Activated naive CD4-positive, alpha-beta T cell (primary cell): ENCODE results near the gene YIPF1.
"Not testable (repeated sequence)": the region's sequence is repeated elsewhere in the genome, so short reads cannot be mapped to it uniquely, and the experiment has no call there.

ENCODE experiments used
- DNase-seq, 4 experiments: peaks; one replicate each; lab custom pipeline; 2025; lab: John Stamatoyannopoulos, UW

YIPF1 gene

DNA sequence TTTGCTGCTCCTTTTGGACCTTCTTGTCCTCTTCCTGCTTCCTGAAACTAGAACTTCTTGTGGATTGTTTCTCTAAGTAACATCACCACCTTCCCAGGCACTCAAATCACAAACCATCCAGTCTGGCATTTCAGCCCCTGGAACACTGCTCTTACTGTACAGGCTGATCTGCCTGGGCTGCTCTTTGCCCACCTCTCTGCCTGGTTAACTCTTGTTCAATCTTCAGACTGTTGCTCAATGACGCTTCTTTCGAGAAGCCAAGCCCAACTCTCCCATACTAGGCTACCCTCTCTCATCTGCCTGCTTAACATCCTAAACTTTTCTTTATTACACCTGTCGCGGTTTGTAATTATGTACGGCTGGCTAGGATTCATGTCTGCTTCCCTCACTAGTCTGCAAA lies 5.0 kb upstream of the YIPF1 start:
- DNase-seq = no peak

DNA sequence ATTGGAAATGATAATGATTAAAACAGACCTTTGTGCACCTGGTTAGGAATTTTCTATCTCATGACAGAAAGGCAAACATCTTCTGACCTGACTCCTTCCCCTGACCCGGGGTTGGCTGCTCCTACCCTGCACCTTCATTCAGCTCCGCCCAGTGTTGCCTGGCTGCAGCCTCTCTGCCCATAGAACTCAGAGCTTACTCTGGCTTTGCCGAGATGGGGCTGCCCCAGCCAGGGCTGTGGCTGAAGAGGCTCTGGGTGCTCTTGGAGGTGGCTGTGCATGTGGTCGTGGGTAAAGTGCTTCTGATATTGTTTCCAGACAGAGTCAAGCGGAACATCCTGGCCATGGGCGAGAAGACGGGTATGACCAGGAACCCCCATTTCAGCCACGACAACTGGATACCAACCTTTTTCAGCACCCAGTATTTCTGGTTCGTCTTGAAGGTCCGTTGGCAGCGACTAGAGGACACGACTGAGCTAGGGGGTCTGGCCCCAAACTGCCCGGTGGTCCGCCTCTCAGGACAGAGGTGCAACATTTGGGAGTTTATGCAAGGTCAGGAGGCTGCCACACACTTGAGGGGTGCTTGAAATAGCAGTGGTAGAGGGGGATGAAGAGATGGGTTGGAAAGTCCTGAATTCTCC lies 4.5 kb upstream of the YIPF1 start, which contains the start of gene DIO1:
DIO1 (plus strand) TSS at position 189 of the 638 bp plus-strand sequence; CDS start at position 213, 24 bp downstream.
- DNase-seq = no peak

DNA sequence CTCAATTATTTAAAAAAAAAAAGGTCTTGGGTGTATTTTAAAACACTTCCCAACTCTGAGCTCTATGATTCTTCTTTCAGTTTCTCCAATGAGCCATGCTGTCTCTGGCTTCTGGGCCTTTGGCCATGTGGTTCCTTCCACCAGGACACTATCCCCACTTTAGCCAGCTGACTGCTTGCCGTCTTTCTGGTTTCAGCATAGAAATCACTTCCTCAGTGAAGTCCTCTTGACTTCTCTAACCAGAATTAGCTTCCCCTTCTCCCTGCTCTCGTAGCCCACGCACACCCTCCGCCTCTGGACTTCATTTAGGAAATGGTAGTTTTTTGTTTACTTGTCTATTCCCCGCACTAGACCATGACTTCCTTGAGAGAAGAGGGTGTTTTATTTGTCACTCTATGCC lies 3.3 kb upstream of the YIPF1 start:
- DNase-seq = no peak

- DNase-seq = no peak
Observed at GRCh38 chr1:53891678-53892077, 2.1 kb upstream of the YIPF1 start.

DNA sequence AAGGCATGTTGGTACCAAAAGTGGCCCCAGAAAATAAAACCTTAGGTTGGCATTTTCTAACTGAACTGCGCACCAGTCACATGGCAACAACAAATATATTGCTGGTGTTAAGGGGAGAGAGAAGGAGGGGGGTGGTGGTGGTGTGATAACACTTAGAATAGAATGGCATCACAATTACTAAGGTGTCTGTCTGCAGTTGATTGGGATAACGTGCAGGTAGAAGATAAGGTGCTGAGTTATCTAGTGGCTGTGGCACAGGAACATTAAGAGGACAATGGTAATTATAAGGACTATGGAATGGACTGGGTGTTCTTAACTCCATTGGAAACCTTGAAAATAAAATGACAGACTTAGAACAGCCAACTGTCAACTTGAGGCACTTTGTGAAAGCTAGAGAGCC lies 1.4 kb upstream of the YIPF1 start:
- DNase-seq = no peak

GRCh38 chr1:53890522-53890941 lies 935 bp upstream of the YIPF1 start:
- DNase-seq = no peak

DNA sequence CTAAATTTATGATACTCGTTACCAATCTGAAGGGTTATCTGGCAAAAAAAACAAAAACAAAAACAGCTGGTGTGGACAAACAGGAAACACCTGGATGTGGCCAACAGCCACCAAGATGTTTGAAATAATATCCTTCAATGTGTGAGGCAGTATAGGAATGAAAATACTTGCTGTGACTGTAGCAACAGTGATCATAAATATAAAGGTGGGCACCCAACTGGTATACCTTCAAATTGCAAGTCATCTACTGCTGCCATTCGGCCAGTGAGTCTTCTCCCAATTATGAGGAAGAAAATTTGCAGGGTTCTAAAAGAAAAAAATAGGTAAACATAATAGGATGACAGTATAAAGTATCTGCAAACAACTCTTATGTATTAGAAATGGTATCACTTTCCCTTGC lies 916 bp downstream of the YIPF1 start:
- DNase-seq = no peak

DNA sequence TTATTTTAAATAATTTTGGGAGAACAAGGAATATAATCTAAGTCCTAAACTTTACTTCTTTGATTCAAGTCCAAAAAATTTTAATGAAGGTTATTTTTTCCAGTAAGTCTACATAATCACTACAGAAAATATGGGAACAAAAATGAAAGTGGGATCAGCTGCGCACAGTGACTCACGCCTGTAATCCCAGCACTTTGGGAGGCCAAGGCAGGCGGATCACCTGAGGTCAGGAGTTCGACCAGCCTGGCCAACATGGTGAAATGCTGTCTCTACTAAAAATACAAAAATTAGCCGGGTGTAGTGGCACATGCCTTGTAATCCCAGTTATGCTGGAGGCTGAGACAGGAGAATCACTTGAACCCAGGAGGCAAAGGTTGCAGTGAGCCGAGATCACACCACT lies 6.0 kb downstream of the YIPF1 start:
- DNase-seq = not testable (repeated sequence)

DNA sequence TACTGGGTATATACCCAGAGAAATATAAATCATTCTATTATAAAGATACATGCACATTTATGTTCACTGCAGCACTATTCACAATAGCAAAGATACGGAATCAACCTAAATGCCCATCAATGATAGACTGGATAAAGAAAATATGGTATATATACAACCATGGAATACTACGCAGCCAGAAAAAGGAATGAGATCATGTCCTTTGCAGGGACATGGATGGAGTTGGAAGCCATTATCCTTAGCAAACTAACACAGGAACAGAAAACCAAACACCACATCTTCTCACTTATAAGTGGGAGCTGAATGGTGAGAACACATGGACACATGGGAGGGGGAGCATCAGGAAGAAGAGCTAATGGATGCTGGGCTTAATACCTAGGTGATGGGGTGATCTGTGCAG lies 7.7 kb downstream of the YIPF1 start:
- DNase-seq = not testable (repeated sequence)

- no peak for DNase-seq
Observed at GRCh38 chr1:53878492-53879105, 11.0 kb downstream of the YIPF1 start.

- DNase-seq = not testable (repeated sequence)
Observed at GRCh38 chr1:53875150-53875549, 14.4 kb downstream of the YIPF1 start.

DNA sequence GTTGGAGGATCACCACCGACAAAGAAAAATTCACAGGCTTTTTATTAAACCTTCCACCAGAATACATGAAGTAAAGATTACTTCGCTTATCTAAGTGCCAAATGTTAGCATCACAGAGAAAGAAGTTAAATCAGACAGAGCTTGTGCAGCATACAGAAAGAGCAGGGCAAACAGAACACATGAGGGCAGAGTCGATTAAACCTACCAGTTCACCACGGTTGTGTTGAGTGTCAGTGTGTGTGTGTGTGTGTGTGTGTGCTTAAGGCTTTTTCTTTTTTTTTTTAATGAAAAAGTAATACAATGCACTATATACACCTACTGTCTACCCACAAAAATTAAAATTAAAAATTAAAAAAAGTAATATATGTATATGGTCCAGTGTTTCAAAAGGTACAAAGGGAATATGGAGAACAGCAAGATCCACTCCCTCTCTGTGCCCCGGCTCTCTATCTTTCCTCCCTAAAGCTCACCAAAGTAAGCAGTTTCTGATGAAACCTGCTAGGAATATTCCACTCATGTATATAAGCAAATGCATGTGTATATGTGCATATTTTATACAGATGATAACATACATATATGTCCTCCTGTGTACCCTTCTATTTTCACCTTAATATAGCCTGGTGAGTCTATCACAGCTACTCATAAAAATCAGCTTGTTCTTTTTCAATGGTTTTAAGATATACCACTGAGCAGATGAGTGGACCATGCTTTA lies 17.7 kb downstream of the YIPF1 start:
- DNase-seq = no peak

DNA sequence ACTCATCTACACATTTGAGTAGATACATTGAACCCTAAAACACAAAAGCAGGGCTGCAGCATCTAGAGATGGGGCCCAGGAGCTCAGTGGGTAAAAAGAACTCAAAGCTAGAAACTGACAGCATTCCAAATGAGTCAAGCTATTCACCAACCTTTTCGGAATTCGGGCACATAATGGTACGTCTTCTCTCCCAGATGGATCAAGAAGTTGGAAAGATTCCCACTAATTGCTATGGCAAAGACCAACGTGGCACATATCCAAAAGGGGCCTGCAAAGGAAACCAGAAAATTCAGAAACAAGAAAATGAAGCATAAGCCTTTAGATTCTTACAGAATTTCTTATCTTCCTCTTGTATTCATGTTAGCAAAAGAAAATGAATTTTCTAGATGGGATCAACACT lies 18.4 kb downstream of the YIPF1 start:
- no peak for DNase-seq

- no peak for DNase-seq
Observed at GRCh38 chr1:53869454-53870117, 20.0 kb downstream of the YIPF1 start.

DNA sequence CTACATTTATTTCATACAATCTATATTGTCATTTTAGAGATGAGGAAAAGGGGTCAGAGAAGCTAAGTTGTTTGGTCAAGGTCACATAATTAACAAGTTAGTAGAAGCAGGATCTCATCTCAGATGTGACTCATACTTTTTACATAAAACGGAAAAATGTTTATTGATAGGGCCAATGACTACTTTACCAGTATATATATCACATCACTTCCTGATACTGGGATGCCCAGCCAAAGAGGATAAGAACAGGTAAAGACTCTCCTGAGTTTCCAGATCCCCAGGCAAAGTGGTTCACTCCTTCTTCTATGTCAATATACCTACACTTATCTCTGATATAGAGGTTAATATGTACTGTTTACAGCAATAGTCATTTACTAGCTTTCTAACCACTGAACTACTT lies 21.0 kb downstream of the YIPF1 start:
- no peak for DNase-seq

- DNase-seq = no peak
Observed at GRCh38 chr1:53862507-53862906, 27.1 kb downstream of the YIPF1 start.

DNA sequence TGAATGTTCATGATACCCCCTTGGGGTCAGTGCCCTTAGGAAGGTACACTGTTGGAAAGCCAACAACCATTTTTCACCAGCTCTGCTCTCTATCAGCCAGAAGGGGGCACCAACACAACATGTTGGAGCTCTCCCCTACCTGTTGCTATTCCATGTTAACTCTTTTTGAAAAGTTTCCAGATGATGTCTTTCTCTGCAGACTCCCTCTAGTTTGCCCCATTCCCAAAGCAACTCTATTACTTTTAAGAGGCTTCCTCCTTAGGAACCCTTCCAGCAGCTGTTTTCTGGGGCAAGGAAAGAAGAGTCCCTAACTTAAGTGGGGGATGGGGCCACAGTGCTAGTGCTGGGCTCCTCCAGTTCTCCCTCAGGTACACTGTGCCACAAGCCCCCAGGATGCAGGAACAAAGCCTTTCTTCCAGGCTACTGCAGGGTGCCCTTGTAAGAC lies 28.6 kb downstream of the YIPF1 start:
- no peak for DNase-seq

DNA sequence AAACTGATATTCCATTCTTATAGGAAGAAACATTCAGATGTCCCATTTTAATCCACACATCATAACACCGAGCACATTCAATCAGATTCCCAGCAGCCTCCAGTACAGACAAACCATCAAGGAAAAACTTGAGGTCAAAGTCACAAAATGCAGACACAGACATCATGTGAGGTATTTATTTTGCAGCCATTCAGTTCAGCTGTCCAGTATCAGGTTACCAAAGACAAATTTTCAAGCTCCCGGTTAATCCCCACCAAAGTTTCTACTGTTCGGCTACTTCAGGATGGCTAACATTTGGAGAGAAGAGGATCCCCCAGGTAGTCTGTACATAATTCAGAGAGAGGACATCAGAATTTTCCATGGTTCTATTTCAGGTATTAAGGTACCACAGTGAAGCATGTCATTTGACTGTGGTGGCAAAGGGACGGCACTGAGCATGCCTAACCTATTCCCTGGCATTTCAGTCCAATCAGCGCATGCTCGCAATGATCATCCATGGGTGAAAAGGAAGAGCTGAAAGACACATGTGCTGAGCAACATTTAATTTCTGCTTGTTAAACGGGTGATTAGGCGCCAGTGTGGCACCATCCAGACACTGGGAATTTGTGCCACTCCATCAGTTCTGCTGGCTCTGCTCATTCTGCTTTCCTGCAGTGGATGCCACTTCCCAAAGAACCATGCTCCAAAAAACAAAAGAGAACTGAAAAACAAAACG lies 37.9 kb downstream of the YIPF1 start:
- DNase-seq = no peak

DNA sequence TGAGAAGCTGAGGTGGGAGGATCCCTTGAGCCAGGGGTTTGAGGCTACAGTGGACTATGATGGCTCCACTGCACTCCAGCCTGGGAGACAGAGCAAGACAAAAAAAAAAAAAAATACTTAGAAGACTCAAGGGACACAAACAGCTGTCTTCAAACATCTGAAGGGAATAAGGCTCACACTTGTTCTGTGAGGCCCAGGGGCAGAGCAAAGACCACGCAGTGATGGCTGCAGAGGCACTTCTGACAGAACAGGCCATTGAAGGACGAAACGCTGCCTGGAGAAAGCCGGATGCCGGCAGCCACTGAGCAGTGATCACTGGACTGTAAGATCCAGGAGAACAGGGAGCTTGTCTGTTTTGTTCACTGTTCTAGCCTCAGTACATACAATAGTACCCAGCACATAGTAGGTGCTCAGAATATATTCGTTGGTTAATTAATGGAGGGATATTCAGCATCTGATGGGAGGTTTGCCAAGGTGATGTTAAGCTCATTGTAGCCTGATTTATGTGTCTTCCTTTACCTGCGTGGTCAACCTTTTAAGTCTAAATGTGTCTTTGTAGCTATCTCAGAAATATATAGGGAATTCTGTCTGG lies 39.4 kb downstream of the YIPF1 start:
- DNase-seq = no peak

DNA sequence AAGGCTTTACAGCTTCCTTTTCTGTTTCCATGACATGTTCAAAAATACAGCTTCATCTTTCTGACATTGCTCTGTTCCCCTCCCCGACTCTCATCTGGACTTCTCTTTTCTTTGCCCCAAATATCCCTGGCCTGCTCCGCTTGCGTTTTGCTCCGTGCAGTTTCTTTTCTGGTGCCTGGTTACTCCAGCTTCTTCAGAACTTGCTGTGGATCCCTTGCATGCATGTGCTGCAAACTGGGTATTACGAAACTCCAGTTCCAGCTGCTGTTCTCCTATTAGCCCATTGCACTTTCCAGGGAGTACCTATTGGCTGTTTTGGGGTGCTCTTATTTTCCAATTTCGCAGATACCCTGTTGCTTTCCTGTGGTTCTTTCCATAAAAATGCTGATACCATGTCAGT lies 41.6 kb downstream of the YIPF1 start:
- no peak for DNase-seq

- DNase-seq = no peak
Observed at GRCh38 chr1:53842347-53842746, 47.2 kb downstream of the YIPF1 start.

DNA sequence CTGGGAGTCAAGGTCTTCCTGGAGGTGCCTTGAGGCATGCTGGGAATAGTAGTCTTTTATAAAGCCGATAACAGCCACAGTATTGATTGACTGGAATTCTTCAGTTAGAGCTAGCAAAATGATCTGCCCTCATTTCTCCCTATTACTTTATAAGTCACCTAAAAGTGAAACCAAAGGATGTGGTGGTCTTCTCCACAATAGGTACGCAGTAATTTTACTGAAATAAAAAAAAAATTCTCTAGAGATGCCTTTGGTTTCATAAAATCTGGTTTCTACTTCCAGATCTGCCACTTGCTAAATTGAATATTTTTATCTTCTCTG lies 51.0 kb downstream of the YIPF1 start:
- no peak for DNase-seq
